MCF 10A (cell line): ENCODE data around the gene ANGPTL7. TPM values are rescaled to one million over a fixed set of nuclear protein-coding genes. Genes with fewer than 3 reads are reported as not detected.
A peak's percentile ranks its signal among the peaks of the same experiment; 100 is the strongest.

Experiments used
- BruUV-seq: library from RNA; stranded (reverse); fragments of 400-500 nt; replicated peaks from 2 replicates; lab custom pipeline; 2021; lab: Mats Ljungman, UMichigan
- CTCF ChIA-PET: fragments of 300-600 bp; sonication (Branson Sonifier 250); formaldehyde crosslinking; extraction: SDS; loops from one replicate; lab custom pipeline; 2021; ENCODE audit warnings: antibody characterized with exemption, inconsistent platforms; lab: Yijun Ruan, JAX
- POLR2A ChIA-PET: fragments of 300-600, 350-650 bp; sonication (Branson Sonifier 250); formaldehyde crosslinking; extraction: SDS; loops from one replicate; lab custom pipeline; 2020; ENCODE audit warnings: antibody characterized with exemption, inconsistent platforms; lab: Yijun Ruan, JAX
- DNase-seq: peaks from one replicate; pipeline ENCODE4 v3.0.0-alpha.2; 2018; ENCODE audit not compliant: unreplicated experiment
- H3K27ac Mint-ChIP-seq: one replicate; pipeline ENCODE4 v1.8.0; 2022; ENCODE audit warnings: mild to moderate bottlenecking, low read depth, mixed read lengths; ENCODE audit not compliant: unreplicated experiment
- H3K27me3 Mint-ChIP-seq: one replicate; pipeline ENCODE4 v1.8.0; 2022; ENCODE audit warnings: mixed read lengths; ENCODE audit not compliant: insufficient read depth, unreplicated experiment
- H3K36me3 Mint-ChIP-seq: one replicate; pipeline ENCODE4 v1.8.0; 2022; ENCODE audit warnings: mild to moderate bottlenecking, moderate library complexity, mixed read lengths; ENCODE audit not compliant: insufficient read depth, unreplicated experiment
- H3K4me1 Mint-ChIP-seq: one replicate; pipeline ENCODE4 v1.8.0; 2022; ENCODE audit warnings: mixed read lengths; ENCODE audit not compliant: insufficient read depth, unreplicated experiment
- H3K4me3 Mint-ChIP-seq: one replicate; pipeline ENCODE4 v1.8.0; 2022; ENCODE audit warnings: mild to moderate bottlenecking, moderate library complexity, mixed read lengths; ENCODE audit not compliant: unreplicated experiment
- H3K9me3 Mint-ChIP-seq: one replicate; pipeline ENCODE4 v1.8.0; 2022; ENCODE audit warnings: mixed read lengths; ENCODE audit not compliant: unreplicated experiment
- CTCF ChIP-seq: fragments of 200-600 bp; IDR thresholded peaks from one replicate; pipeline ENCODE4 v1.8.0; 2022; ENCODE audit warnings: antibody characterized with exemption, mild to moderate bottlenecking; ENCODE audit not compliant: unreplicated experiment
- intact Hi-C: fragments of 100-400 bp; cut with micrococcal nuclease; formaldehyde crosslinking; loops from 2 replicates; pipeline ENCODE4 v1.14.1; 2022
- total RNA-seq: library from RNA; stranded (reverse); gene quantifications from 2 replicates; pipeline ENCODE4 v1.2.3, GENCODE V29; 2022

Gene ANGPTL7
- total RNA-seq, 1 experiment from 2014 or later: not detected

- TF ChIP-seq CTCF: no peak
- no TSS peak for BruUV-seq
- peak overlapping the region; percentile 17 for H3K27ac Mint-ChIP-seq
- POLR2A ChIA-PET: interaction anchor here (0.7 to 0.8 kb wide), 2 partner anchors 18 to 63 kb away, joined by 3 to 4 read pairs; no protein-coding TSS in a partner anchor
- peaks cover 59% of the 10 kb centered on the region for H3K36me3 Mint-ChIP-seq
- intact Hi-C loops: no loop called here
- peaks cover 11% of the 10 kb centered on the region for H3K4me1 Mint-ChIP-seq
- DNase-seq: no peak
- H3K27me3 Mint-ChIP-seq: no peaks in the 10 kb centered on the region
- CTCF ChIA-PET: interaction anchor here (0.6 to 0.7 kb wide), 2 partner anchors 11 to 115 kb away, joined by 3 read pairs; no protein-coding TSS in a partner anchor
- no peak overlapping the region for H3K4me3 Mint-ChIP-seq
- H3K9me3 Mint-ChIP-seq: no peaks in the 10 kb centered on the region
Observed at GRCh38 chr1:11153184-11153583, 36.0 kb upstream of the ANGPTL7 start.

GRCh38 chr1:11156441-11156840 is 32.7 kb upstream of the ANGPTL7 start:
- no peak for TF ChIP-seq CTCF
- BruUV-seq: no TSS peak
- no peaks in the 10 kb centered on the region for H3K27me3 Mint-ChIP-seq
- peaks cover 44% of the 10 kb centered on the region for H3K36me3 Mint-ChIP-seq
- no peaks in the 10 kb centered on the region for H3K9me3 Mint-ChIP-seq
- H3K4me3 Mint-ChIP-seq: no peak overlapping the region
- H3K4me1 Mint-ChIP-seq: peaks cover 22% of the 10 kb centered on the region
- CTCF ChIA-PET: interaction anchor here (0.6 to 0.7 kb wide), 2 partner anchors 118 to 119 kb away, joined by 3 read pairs; no protein-coding TSS in a partner anchor
- DNase-seq: no peak
- POLR2A ChIA-PET: interaction anchor here (1.7 kb wide), 1 partner anchor 24 kb away, joined by 5 read pairs; no protein-coding TSS in a partner anchor
- intact Hi-C loops: no loop called here
- H3K27ac Mint-ChIP-seq: no peak overlapping the region

- Mint-ChIP-seq H3K9me3 (no peaks in the 10 kb centered on the region), H3K27me3 (no peaks in the 10 kb centered on the region), H3K4me3 (no peak overlapping the region), H3K27ac (peak overlapping the region; percentile 62), H3K4me1 (peaks cover 22% of the 10 kb centered on the region), H3K36me3 (peaks cover 45% of the 10 kb centered on the region)
- no peak for DNase-seq
- TF ChIP-seq CTCF: no peak
- no TSS peak for BruUV-seq
- ChIA-PET POLR2A (interaction anchor here (1.7 kb wide), 1 partner anchor 23 kb away, joined by 5 read pairs; no protein-coding TSS in a partner anchor), CTCF (interaction anchor here (0.6 to 0.7 kb wide), 2 partner anchors 118 to 120 kb away, joined by 3 read pairs; no protein-coding TSS in a partner anchor)
- intact Hi-C loops: no loop called here
Observed at GRCh38 chr1:11156963-11157362, 32.2 kb upstream of the ANGPTL7 start.

- Mint-ChIP-seq H3K9me3 (no peaks in the 10 kb centered on the region), H3K27me3 (no peaks in the 10 kb centered on the region), H3K27ac (peak overlapping the region; percentile 62), H3K4me3 (no peak overlapping the region), H3K4me1 (peaks cover 22% of the 10 kb centered on the region), H3K36me3 (peaks cover 46% of the 10 kb centered on the region)
- POLR2A ChIA-PET: interaction anchor here (0.5 to 1.7 kb wide), 3 partner anchors 21 to 104 kb away, joined by 4 to 5 read pairs (median 5); no protein-coding TSS in a partner anchor
- TF ChIP-seq CTCF: no peak
- intact Hi-C loops: no loop called here
- no peak for DNase-seq
- no TSS peak for BruUV-seq
- CTCF ChIA-PET: interaction anchor here (1.0 kb wide), 1 partner anchor 10 kb away, joined by 3 read pairs; no protein-coding TSS in a partner anchor
Observed at GRCh38 chr1:11157394-11157793, 31.8 kb upstream of the ANGPTL7 start.
